ENCODE results near the gene HSPB8.

DNA sequence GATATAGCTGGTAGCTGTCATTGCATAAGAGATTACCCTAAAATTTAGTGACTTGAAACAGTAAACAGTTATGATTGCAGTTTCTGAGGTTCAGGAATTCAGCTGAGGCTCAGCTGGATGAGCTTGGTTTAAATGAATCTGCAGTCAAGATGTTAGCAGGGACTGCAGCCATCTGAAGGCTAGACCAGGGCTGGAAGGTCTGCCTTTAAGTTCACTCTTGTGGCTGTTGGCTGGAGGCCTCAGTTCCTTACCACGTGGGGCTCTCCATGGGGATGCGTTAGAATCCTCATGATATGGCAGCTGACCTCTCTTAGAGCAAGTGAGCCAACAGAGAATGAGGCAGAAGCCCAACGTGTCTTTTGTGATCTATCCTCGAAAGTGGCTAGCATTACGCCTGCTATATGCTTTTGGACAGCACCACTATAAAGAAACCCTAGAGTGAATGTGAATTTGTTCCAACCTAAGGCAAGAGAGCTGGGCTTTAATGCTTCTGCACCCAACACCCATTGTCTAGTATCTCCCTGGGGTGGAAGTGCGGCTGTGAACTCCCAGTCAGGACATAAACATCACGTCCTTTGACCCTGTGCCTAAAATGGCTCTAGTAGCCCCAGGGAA is 26.0 kb downstream of the HSPB8 start:
- TF ChIP-seq, protein P1, sequence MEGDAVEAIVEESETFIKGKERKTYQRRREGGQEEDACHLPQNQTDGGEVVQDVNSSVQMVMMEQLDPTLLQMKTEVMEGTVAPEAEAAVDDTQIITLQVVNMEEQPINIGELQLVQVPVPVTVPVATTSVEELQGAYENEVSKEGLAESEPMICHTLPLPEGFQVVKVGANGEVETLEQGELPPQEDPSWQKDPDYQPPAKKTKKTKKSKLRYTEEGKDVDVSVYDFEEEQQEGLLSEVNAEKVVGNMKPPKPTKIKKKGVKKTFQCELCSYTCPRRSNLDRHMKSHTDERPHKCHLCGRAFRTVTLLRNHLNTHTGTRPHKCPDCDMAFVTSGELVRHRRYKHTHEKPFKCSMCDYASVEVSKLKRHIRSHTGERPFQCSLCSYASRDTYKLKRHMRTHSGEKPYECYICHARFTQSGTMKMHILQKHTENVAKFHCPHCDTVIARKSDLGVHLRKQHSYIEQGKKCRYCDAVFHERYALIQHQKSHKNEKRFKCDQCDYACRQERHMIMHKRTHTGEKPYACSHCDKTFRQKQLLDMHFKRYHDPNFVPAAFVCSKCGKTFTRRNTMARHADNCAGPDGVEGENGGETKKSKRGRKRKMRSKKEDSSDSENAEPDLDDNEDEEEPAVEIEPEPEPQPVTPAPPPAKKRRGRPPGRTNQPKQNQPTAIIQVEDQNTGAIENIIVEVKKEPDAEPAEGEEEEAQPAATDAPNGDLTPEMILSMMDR (IDR thresholded peaks at IDR 0.05) = no peak
- no peak for TF ChIP-seq ZFX (IDR thresholded peaks at IDR 0.05; ENCODE audit: borderline replicate concordance)
